Thoracic aorta (tissue), 2 donors: ENCODE measurements around the gene TTYH3. TPM values are rescaled to one million over a fixed set of nuclear protein-coding genes. Genes with fewer than 3 reads are reported as not detected.

Experiments
- ATAC-seq: fragments of 150-250 bp; one replicate; pipeline ENCODE4 v1.8.0; 2017; ENCODE audit warnings: low read depth; ENCODE audit not compliant: insufficient number of reproducible peaks, low FRiP score
- DNase-seq: peaks from one replicate; pipeline ENCODE4 v3.0.0-alpha.2; 2020; ENCODE audit warnings: low spot score
- H3K27ac ChIP-seq, 2 donors: fragments of 200-600 bp; sonication (generic); 1 replicate in 1 of 2; 2 replicates in 1 of 2; pipeline ENCODE4 v1.5.1; 2016; ENCODE audit warnings: mild to moderate bottlenecking in 2 of 2, moderate library complexity in 2 of 2
- H3K27me3 ChIP-seq: fragments of 200-600 bp; sonication (generic); replicated peaks from 2 replicates; pipeline ENCODE4 v1.6.0; 2016; ENCODE audit warnings: mild to moderate bottlenecking; ENCODE audit not compliant: insufficient read depth
- H3K36me3 ChIP-seq: fragments of 200-600 bp; sonication (generic); one replicate; pipeline ENCODE4 v1.5.1; 2016
- H3K4me1 ChIP-seq, 2 donors: fragments of 200-600 bp; sonication (generic); 1 replicate in 1 of 2; 2 replicates in 1 of 2; pipeline versions ENCODE4 v1.5.1 to v1.6.0; 2016; ENCODE audit warnings: low read depth in 2 of 2, mild to moderate bottlenecking in 1 of 2; ENCODE audit not compliant: control insufficient read depth in 1 of 2
- H3K4me3 ChIP-seq: fragments of 200-600 bp; sonication (generic); 2 replicates; pipeline ENCODE4 v1.5.1; 2016; ENCODE audit warnings: mild to moderate bottlenecking
- H3K9me3 ChIP-seq: fragments of 200-600 bp; sonication (generic); 2 replicates; pipeline ENCODE4 v1.5.1; 2016
- total RNA-seq, 2 donors: library from RNA; depleted of rRNA; stranded (reverse); fragments of >200 nt; gene quantifications; one replicate each; pipeline versions ENCODE4 v1.1.0 to v1.2.3, GENCODE V29; 2016
- TF ChIP-seq, protein P1 (sequence below): fragments of 200-600 bp; sonication (generic); IDR thresholded peaks from one replicate; pipeline ENCODE4 v1.5.1; 2019; ENCODE audit warnings: antibody characterized with exemption

TTYH3 gene
- total RNA-seq, 2 donors from 2014 or later: 58.6 to 69.3 TPM

- ATAC-seq: no peak
- H3K36me3 ChIP-seq: peaks cover 9% of the 10 kb centered on the region
- no peaks in the 10 kb centered on the region for H3K27me3 ChIP-seq
- H3K27ac ChIP-seq: no peak overlapping the region
- no peak for DNase-seq
- H3K4me1 ChIP-seq: peaks cover 0 to 15% of the 10 kb centered on the region in 2 donors
- H3K4me3 ChIP-seq: no peak overlapping the region
- H3K9me3 ChIP-seq: no peaks in the 10 kb centered on the region
- TF ChIP-seq, protein P1, sequence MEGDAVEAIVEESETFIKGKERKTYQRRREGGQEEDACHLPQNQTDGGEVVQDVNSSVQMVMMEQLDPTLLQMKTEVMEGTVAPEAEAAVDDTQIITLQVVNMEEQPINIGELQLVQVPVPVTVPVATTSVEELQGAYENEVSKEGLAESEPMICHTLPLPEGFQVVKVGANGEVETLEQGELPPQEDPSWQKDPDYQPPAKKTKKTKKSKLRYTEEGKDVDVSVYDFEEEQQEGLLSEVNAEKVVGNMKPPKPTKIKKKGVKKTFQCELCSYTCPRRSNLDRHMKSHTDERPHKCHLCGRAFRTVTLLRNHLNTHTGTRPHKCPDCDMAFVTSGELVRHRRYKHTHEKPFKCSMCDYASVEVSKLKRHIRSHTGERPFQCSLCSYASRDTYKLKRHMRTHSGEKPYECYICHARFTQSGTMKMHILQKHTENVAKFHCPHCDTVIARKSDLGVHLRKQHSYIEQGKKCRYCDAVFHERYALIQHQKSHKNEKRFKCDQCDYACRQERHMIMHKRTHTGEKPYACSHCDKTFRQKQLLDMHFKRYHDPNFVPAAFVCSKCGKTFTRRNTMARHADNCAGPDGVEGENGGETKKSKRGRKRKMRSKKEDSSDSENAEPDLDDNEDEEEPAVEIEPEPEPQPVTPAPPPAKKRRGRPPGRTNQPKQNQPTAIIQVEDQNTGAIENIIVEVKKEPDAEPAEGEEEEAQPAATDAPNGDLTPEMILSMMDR: no peak
Measured at GRCh38 chr7:2598154-2598823, 33.5 kb upstream of the TTYH3 start.

DNA sequence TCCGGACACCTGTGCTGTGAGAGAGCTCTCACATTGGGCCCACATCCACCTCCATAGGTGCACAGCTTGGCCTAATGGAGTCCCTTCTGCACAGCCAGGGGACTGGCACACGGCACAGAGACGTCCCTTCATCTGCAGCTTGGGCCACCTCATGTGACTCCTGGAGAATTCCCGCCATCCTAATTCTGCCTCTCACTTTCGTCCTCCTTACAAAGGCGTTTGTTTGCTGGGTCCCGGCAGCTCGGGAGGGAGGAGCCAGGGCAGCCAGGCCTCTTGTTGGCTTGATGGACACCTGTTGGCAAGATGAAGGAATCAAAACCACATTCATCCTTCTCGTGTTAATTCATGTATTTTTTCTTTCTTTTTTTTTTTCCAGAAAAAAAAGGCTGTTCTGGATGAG, 30.7 kb upstream of the TTYH3 start:
- no peak for ATAC-seq
- Histone ChIP-seq H3K9me3 (no peaks in the 10 kb centered on the region), H3K27ac (no peak overlapping the region), H3K4me1 (peaks cover 0 to 15% of the 10 kb centered on the region in 2 donors), H3K36me3 (peaks cover 9% of the 10 kb centered on the region), H3K4me3 (no peak overlapping the region), H3K27me3 (no peaks in the 10 kb centered on the region)
- no peak for DNase-seq
- TF ChIP-seq, protein P1: no peak

GRCh38 chr7:2601907-2602306, 29.9 kb upstream of the TTYH3 start:
- TF ChIP-seq, protein P1: no peak
- Histone ChIP-seq H3K27me3 (no peaks in the 10 kb centered on the region), H3K36me3 (peaks cover 9% of the 10 kb centered on the region), H3K9me3 (no peaks in the 10 kb centered on the region), H3K4me1 (peaks cover 3 to 22% of the 10 kb centered on the region in 2 donors), H3K27ac (no peak overlapping the region), H3K4me3 (no peak overlapping the region)
- no peak for DNase-seq
- no peak for ATAC-seq

GRCh38 chr7:2602406-2603043, 29.3 kb upstream of the TTYH3 start:
- no peaks in the 10 kb centered on the region for H3K9me3 ChIP-seq
- H3K27me3 ChIP-seq: no peaks in the 10 kb centered on the region
- no peak overlapping the region for H3K27ac ChIP-seq
- H3K4me3 ChIP-seq: no peak overlapping the region
- DNase-seq: no peak
- peaks cover 8 to 28% of the 10 kb centered on the region in 2 donors for H3K4me1 ChIP-seq
- no peak for ATAC-seq
- peaks cover 9% of the 10 kb centered on the region for H3K36me3 ChIP-seq
- TF ChIP-seq, protein P1: no peak

DNA sequence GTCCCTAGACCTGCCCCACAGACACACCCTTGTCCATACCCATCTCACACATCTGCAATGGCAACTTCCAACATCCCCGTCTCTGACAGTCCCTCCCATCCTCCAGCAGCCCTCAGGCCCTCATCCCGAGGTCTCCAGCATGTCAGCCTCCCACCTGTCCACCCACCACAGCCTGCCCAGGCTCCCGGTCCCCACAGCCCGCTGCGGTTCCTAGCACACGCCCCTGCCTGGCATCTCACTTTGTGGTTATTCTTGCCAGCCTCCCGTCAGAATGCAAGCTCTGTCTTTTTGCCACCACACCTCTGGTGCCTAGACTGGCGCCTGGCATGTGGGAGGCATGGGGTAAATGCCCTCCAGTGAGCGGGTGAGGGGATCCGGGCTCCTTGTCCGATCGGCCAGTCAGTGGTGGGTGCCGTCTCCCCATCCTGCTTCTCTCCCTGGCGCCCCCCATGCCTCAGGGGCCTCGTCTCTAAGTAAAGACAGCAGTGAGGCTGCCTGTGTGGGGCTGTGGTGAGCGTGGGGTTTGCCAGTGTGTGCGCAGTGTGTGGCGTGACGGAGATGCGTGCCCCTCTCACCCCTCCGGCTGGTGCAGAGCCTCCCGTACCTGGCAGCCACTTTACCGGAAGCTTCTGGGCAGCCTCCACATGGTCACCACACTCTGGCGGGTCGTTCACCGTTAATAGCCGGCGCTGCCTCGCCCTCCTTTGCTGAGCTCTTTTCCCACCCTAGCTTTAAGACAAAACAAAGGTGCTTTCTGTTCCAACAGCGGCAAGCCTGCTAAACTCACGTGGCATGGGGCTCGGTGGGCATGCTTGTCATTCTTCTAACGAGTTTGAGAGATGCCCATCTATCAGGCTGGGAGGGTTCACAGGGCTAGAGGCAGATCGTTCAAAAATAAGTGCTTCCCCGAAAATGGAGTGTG, 28.5 kb upstream of the TTYH3 start:
- no peaks in the 10 kb centered on the region for H3K27me3 ChIP-seq
- no peak for ATAC-seq

More for the DNA sequence above, 28.5 kb upstream of the TTYH3 start:
- TF ChIP-seq, protein P1: no peak
- peaks cover 10 to 34% of the 10 kb centered on the region in 2 donors for H3K4me1 ChIP-seq
- no peak overlapping the region for H3K27ac ChIP-seq
- H3K9me3 ChIP-seq: no peaks in the 10 kb centered on the region
- no peak for DNase-seq
- H3K36me3 ChIP-seq: peaks cover 7% of the 10 kb centered on the region
- no peak overlapping the region for H3K4me3 ChIP-seq
